ENCODE data around the gene WDR6.

DNA sequence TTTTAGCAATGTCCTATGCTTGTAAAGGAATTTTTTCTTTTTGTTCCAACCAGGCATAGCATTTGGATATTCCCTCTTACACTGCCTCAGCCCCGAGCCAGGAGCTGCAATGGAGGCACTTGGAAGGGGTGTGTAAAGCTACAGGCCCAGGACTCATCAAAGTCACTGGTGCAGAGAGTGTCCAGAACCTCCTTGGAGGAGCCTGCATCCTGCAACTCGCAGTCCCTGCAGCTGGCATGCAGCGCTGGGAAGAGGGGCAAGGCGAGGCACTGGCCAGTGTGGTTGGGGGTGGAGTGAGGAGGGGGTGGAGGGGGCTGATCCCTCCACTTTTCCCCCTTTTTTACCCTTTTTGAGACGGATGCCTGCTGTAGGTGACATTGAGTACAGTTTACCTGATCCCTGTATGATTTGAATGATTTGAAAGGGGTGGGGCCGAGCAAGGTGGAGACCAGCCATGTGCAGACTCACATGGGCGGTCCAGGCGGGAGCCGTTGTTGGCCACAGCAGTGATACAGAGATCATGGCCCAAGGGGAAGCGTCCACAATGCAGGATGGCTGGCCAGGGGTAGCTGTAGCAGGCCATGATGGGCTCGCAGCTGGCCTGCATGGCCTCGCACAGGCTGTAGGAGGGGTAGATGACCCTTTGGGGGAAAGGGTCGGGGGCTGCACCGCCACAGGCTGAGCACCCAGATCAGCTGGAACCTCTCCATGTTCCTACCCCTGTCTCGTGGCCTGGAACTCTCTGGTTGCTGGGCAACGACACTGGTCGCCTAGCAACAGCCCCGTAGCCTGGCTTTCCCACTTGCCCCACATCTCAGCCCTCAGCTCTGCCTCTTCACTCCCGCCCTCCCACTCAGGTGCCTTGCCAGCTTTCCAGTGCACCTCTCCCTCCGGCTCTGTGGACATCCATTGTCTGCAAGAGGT is 9.2 kb upstream of the WDR6 start:
- TF ChIP-seq, protein P1, sequence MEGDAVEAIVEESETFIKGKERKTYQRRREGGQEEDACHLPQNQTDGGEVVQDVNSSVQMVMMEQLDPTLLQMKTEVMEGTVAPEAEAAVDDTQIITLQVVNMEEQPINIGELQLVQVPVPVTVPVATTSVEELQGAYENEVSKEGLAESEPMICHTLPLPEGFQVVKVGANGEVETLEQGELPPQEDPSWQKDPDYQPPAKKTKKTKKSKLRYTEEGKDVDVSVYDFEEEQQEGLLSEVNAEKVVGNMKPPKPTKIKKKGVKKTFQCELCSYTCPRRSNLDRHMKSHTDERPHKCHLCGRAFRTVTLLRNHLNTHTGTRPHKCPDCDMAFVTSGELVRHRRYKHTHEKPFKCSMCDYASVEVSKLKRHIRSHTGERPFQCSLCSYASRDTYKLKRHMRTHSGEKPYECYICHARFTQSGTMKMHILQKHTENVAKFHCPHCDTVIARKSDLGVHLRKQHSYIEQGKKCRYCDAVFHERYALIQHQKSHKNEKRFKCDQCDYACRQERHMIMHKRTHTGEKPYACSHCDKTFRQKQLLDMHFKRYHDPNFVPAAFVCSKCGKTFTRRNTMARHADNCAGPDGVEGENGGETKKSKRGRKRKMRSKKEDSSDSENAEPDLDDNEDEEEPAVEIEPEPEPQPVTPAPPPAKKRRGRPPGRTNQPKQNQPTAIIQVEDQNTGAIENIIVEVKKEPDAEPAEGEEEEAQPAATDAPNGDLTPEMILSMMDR (IDR thresholded peaks at IDR 0.05) = no peak
- TF ChIP-seq POLR2AphosphoS5 (IDR thresholded peaks at IDR 0.05) = no peak

Measured in prostate gland (tissue), 2 donors.